ENCODE measurements around the gene TOB1.
"Not testable (repeated sequence)": the region's sequence is repeated elsewhere in the genome, so short reads cannot be mapped to it uniquely, and the experiment has no call there.

The TOB1 gene

DNA sequence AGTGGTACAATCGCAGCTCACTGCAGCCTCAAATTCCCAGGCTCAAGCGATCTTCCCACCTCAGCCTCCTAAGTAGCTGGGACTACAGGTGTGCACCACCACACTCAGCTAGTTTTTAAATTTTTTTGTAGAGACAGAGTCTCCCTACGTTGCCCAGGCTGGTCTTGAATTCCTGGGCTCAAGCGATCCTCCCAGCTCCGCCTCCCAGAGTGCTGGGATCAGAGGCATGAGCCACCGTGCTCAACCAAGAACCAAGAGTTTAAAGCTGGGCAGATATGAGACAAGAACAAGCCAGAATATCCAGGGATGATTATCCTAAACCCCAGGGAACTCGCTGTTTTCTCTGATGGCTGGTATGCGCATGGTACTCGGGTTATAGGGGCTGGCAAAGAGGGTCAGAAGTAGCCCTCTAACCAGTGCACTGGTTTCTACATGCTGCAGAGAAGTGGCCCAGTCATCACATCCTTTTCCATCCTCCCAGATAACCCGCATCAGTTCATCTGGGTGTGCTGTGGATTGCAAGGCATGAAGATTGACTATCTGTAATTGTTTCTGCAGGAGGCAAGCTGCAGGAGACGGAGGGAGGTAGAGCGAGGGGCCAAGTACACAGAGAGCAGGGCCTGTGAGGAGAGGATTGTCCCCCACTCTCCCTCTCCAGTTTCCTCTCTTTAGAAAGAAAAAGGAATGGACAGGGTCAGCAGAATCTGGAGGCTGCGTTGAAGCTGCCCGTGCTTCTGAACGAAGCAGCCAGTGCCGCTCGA lies 33.6 kb upstream of the TOB1 start:
- DNase-seq = no peak
- intact Hi-C loops (cut with DNase I) = no loop called here

DNA sequence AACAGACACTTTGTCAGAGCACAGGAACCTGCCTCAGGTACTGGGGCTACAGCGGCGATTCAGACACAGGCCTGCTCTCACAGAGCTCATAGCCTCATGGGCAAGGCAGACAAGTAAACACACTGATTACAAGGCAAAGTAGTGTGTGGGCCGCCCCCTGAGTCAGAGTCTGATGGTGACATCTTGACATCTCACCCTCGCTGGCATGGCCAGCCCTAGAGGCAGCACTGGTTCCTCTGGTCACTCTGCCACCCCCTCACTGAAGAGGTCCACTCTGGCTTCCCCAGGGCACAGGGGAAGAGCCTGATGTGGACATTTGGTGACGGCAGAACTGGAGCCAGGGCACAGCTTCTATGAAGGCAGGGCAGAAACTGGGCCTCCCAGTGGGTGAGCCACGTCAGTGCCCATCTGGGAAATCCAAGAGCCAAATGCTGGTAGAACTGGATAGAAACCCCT lies 32.9 kb upstream of the TOB1 start:
- intact Hi-C loops (cut with DNase I) = no loop called here
- no peak for DNase-seq

DNA sequence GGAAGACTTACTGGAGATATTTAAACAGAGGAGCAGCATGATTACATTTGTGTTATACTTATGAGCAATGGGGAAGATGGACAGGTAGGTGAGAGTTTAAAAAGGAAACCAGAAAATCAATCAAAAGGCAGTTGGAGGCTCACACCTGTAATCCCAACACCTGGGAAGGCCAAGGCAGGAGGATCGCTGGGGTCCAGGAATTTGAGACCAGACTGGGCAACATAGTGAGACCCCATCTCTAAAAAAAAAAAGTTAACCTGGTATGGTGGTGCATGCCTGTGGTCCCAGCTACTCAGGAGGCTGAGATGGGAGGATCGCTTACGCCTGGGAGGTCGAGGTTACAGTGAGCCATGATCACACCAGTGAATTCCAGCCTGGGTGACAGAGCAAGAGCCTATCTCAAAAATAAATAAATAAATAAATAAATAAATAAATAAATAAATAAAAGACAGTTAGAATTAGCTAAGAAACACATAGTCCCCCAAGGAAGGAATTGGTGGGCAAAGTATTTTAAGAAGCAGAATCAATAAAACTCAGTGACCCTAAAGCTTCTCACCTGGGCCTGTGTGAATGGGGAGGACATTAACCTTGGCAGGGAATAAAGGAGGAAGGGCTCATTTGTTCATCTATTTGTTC lies 32.3 kb upstream of the TOB1 start:
- DNase-seq = peak in 1 of 42 donors; percentile 4
- intact Hi-C loops (cut with DNase I) = no loop called here

DNA sequence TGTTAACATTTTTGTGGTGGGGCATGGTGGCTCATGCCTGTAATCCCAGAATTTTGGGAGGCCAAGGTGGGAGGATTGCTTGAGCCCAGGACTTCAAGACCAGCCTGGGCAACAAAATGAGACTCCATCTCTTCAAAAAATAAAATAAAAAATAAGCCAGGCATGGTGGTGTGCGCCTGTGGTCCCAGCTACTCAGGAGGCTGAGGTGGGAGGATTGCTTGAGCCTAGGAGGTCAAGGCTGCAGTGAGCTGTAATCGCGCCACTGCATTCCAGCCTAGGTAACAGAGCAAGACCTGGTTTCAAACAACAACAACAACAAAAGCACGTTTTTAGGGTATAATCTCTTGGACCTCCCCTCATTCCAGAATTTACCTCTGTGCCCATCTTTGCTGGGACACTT lies 28.4 kb upstream of the TOB1 start:
- intact Hi-C loops (cut with DNase I) = not testable (repeated sequence)
- DNase-seq = peak in 2 of 42 donors; percentile 7 to 11

DNA sequence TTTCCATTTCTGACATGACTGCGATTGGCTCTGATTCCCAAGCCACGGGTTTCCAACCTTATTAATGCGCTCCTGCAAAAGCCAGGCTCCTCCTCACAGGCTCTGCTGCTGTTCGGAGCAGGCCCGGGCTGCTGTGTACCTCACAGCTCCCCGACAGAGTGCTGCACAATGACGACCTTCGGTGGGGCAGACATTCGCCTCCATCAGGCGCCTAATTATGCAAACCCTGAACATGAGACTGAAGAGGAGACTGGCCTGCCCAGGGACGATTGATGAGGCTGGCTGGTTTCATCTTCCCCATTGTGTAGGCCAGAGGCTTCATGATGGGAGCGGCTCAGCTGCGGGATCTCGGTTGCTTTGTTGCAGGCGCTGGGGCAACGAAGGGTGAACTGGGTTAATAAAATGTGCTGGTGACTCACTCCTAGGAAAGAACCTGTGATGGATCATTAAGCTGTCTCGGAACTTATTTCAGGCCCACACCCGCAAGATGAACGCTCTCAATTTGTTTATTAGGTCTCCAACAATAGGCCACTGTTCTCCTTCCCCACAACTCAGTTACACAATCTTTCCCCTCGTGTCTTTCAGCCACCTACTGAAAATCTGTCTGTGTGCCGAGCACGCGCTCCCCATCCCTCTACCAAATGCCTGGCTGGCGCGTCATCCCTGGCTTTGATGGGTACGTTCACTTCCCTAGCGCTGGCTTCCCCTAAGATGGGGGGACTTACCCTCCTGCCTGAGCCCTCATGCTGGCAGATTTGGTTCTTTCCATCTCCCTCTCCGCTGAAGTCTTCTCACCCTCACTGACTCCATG lies 27.2 kb upstream of the TOB1 start:
- DNase-seq = peak; percentile 65 to 95 (median 85)
- intact Hi-C loops (cut with DNase I) = loop anchor here (2.0 kb wide), 1 partner anchor 27 kb away; the partner anchor contains the start of gene TOB1

DNA sequence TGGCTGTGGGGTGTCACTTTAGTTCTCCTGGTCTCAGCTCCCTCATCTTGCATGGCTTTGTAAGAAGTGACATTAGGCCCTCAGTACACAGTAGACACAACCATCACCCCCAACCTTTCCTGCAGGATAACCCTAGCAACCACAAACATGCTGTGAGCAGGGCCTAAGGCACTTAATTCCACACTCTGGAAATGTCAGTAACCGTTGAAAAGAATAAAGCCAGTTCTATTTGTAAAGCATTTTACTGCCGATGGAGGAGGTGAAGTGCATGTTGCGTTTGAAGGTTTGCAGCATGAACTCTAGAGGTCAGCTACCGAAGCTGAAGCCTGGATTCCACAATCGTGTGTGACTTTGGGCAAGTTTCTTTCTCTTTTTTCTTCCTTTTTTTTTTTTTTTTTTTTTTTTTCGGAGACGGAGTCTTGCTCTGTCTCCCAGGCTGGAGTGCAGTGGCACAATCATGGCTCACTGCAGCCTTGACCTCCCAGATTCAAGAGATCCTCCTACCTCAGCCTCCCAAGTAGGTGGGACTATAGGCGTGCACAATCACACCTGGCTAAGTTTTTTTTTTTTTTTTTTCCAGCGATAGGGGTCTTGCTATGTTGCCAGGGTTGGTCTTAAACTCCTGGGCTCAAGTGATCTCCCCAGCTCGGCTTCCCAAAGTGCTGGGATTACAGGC lies 26.1 kb upstream of the TOB1 start:
- peak in 3 of 42 donors; percentile 8 to 35 (median 22) for DNase-seq

DNA sequence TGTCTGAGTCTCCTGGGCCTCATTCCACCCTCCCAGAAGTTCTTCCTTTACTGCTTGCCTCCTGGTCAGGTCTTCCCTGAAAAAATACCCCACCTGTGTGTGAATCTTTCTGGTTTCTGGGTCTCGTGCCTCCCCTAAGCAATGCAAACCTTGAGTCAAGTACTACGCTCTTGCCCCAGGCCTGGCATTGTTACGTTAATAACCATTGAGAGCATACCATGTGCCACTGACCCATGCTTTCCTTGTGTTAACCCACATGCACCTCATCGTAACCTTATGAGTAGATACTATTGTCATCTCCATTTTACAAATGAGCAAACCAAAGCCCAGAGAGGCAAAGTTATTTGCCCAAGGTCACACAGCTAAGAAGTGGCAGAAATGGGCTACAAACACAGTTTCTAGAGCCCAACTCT lies 25.4 kb upstream of the TOB1 start:
- intact Hi-C loops (cut with DNase I) = no loop called here
- peak in 2 of 42 donors; percentile 6 to 21 for DNase-seq

More for the DNA sequence above, 26.1 kb upstream of the TOB1 start:
- intact Hi-C loops (cut with DNase I) = loop anchor here (2.0 kb wide), 1 partner anchor 25 kb away; the partner anchor contains the start of gene TOB1

DNA sequence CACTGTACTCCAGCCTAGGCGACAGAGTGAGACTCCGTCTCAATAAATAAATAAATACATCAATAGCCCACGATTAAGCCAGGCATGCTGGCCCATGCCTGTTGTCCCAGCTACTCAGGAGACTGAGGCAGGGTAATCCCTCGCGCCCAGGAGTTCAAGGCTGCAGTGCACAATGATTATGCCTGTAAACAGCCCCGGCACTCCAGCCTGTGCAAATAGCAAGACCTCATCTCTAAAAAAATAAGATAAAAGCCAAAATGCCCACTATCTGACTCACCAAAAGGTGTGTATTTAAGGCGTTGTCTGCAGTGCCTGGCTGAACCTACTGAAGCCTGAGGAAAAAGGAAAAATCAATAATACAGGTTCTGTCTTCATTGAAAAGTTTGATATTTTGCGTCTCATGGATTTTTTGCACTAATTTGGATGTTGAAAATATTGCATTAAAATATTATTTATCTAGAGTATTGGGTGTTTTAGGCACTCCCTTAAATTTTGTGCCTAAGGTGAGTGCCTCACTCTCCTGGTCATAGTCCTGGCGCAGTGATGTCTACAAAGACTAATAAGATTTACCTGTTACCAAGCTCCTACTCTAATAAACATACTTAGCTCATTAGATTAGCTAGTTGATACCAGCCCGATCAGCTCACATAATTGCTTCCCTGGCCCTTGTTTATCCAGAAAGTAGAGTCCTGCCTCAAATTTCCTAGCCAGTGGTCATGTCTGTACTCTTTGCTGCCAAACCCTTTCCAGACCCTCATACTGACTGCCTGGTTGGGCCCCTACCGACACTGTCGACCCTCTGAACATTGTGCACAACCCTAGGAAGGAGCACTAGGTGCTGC lies 24.7 kb upstream of the TOB1 start:
- intact Hi-C loops (cut with DNase I) = no loop called here
- DNase-seq = peak in 3 of 42 donors; percentile 2 to 32 (median 28)

DNA sequence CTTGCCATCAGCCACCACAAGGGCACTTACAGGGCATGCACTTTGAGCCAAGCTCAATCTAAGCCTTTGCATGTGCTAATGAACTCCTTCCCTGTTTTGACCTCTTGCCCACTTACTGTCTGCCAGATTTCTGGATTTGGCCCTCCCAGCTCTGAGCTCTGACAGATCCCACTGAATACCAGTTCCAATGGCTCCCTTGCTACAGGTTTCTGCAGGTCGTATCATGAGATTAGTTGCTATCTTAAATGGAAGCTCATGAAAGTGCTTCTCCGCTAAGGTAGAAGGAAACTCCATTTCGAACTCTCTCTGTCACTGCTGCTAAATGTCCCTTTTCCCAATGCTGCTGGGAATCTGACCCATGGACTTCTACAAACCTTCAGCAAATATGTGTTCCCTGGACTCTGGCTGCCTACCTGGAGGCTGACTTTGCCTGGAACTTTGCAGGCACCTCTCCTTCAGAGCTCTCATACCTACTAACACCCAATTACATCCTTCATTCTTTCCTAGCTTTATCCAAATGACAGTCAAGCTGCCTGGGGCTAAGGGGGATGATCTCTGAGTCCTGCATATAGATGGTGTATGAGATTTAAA lies 23.5 kb upstream of the TOB1 start:
- intact Hi-C loops (cut with DNase I) = no loop called here
- peak in 3 of 42 donors; percentile 3 to 21 (median 7) for DNase-seq

DNA sequence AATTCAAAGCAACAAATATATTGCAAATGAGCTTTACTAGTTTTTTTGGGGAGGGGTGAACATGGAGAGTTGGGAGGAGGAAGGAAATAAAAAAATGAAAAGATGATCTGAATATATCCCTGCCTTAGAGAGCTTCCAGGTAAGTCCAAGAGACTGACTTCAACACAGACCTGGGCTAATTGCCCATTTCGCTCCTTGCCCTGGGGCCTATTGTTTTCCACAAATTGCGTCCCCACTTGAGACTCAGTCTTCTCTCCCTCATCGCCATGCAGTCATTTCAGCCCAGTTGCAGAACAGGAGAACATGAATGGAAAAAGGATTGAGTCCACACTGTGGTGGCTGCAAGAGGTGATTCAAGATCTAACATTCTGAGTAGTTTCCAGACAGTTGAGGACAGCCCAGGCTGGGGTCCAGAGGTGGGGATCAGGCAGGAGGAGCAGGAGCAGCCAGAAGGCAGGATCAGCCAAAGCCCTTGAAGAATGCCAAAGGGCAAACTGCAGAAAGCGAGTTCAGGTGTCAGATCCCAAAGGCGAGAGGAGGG lies 21.6 kb upstream of the TOB1 start:
- DNase-seq = peak in 3 of 42 donors; percentile 9 to 34 (median 27)
- intact Hi-C loops (cut with DNase I) = no loop called here

DNA sequence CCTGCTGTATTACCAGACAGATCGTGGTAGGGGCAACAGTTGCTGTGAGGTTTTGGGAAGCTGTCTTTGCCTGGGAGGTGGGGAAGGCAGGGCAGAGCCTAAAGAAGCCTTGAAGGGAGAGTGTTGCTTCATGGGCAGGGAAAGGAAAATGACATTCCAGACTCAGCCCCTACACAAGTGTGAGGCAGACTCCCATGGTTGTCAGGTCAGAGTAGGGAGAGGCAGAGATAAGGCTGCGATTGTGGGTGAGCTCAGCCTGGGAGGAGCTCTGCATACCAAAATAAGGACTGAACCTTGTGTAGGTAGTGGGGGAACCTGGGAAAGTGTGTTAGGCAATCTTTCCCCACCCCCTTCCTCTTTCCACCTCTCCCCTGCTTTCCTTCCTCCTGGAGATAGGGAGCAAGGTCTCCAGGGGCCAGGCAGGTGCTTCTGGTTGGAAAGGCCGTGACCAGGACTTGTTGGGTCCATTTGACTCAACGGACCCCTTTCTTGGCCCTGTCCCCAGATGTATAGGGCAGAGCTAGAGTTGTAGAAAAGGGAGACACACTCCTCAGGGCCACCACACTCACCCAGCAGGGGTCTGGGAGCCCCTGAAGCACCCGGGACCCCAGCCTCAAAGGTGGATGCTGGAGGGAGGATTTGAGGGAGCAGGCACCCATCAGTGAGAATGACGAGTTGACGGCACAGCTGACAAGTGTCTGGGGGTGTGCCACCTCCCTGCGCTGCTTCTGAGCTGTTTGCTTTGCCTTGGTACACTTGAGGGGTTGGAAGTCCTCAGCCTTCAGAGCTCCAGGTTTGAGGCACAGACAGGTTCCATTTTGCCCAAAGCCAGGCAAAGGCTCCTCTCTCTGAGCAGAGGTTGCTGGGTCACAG lies 18.5 kb upstream of the TOB1 start:
- peak in 38 of 42 donors; percentile 23 to 88 (median 58) for DNase-seq

DNA sequence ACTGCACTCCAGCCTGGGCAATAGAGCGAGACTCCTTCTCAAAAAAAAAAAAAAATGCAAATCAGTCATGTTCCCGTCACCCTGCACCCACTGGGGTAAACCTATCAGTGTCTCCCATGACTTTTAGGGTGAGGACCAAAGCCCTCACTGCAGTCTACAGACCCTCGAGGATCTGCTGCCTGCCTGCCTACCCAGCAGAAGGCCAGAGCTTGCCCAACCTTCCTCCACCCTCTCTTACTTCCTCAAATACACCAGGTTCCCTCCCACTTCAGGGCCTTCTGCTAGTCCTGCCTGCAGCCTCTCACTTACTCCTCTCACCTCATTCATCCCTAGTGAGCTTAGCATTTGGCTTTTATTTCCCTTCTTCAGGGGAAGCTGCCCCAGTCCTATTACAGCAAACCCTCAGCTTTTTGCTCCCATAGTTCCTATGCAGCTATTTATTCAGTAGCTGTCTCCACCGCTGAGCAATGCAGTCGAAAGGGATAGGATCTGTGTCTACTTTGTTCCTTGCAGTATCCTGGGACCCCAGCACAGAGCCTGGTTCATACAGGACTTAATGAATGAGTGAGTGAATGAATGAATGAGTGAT lies 17.8 kb upstream of the TOB1 start:
- DNase-seq = peak in 2 of 42 donors; percentile 35 to 48
- intact Hi-C loops (cut with DNase I) = no loop called here

More for the DNA sequence above, 18.5 kb upstream of the TOB1 start:
- intact Hi-C loops (cut with DNase I) = no loop called here

DNA sequence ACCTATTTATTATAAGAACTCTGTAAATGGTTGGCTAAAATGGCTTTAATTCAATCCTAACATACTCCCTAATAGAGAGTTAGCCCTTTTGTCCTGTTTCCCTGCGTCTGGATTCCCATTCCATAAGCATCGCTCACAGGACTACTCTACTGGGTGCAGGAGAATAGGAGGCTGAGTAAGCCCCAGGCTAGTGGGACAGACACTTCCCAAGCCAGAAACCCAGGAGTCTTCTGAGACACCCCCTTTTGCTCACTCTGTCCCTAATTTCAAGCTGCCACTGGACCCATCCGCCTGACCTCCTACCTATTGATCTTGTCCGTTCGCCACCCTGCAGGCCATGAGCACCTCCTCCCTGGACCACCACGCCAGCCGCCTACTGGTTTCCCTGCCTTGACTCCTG lies 16.7 kb upstream of the TOB1 start:
- intact Hi-C loops (cut with DNase I) = no loop called here
- DNase-seq = no peak

DNA sequence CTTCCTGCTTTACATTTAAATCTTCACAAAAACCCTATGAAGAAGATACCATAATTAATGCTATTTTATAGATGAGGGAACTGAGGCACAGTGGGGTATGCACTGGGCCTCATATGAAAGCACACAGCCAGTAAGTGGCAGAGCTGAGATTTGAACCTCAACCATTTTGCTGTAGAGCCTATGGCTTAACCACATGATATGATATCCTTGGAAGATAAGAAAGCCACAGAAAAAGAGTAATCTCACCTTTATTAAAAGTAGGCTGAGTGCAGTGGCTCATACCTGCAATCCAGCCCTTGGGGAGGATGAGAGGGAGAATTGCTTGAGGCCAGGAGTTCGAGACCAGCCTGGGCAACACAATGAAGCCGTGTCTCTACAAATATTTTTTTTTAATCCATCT lies 15.0 kb upstream of the TOB1 start:
- DNase-seq = no peak
- intact Hi-C loops (cut with DNase I) = no loop called here

DNA sequence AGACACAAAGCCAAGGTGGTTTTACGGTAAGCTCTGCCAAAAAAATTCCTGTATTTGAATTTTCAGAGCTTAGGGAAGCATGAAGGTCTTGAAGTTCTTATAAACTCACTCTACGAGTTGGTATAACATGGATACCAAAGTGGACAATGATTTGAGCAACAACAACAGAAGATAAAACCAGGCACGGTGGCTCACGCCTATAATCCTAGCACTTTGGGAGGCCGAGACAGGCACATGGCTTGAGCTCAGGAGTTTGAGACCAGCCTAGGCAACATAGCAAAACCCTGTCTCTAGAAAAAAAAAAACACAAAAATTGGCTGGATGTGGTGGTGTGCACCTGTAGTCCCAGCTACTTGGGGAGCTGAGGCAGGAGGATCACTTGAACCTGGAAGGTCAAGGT lies 12.9 kb upstream of the TOB1 start:
- peak in 1 of 42 donors; percentile 19 for DNase-seq

DNA sequence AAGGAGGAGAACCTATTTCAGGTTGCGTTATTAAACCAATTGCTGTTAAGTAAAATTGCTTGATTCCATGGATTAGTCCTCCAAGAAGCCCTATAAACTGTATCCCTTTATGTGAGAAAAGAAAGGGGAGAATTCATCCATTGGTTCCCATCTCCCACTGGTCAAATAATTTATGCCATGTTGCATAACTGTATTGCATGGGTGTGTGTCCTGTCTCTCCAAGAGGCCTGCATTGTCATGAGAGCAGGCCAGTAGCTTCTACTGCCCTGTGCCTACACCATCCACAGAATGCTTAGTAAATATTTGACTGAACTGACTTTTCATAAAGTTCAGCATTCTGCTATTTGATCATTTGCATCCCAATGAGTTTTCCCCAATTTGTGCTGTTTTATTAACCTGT lies 11.7 kb upstream of the TOB1 start:
- intact Hi-C loops (cut with DNase I) = no loop called here
- DNase-seq = no peak

More for the DNA sequence above, 12.9 kb upstream of the TOB1 start:
- intact Hi-C loops (cut with DNase I) = no loop called here
